LNCaP clone FGC (cell line): Measurements from ENCODE around the gene ACAT2.

ENCODE experiments used
- DNase-seq: peaks from one replicate; pipeline ENCODE4 v3.0.0-alpha.2; 2011; ENCODE audit warnings: low read depth
- H3K4me3 ChIP-seq: 2 replicates; pipeline ENCODE4 v1.5.1; 2011; ENCODE audit warnings: mild to moderate bottlenecking, low read depth, low read length, control low read depth
- CTCF ChIP-seq: IDR thresholded peaks from 2 replicates; pipeline ENCODE4 v1.5.1; 2012; ENCODE audit warnings: mild to moderate bottlenecking; ENCODE audit not compliant: control insufficient read depth, insufficient read depth; ENCODE audit errors: extremely low read depth

The ACAT2 gene

GRCh38 chr6:159753081-159753872 is 8.6 kb upstream of the ACAT2 start:
- no peak for DNase-seq
- no peak for TF ChIP-seq CTCF
- H3K4me3 ChIP-seq: no peak overlapping the region

GRCh38 chr6:159754401-159754800 is 7.4 kb upstream of the ACAT2 start:
- TF ChIP-seq CTCF: no peak
- DNase-seq: no peak
- no peak overlapping the region for H3K4me3 ChIP-seq

- DNase-seq: no peak
- TF ChIP-seq CTCF: no peak
- no peak overlapping the region for H3K4me3 ChIP-seq
Observed at GRCh38 chr6:159754959-159755914, 6.6 kb upstream of the ACAT2 start.

GRCh38 chr6:159756508-159756907 is 5.3 kb upstream of the ACAT2 start:
- no peak for TF ChIP-seq CTCF
- no peak overlapping the region for H3K4me3 ChIP-seq
- no peak for DNase-seq

- no peak for DNase-seq
- no peak overlapping the region for H3K4me3 ChIP-seq
- no peak for TF ChIP-seq CTCF
Observed at GRCh38 chr6:159758031-159759001, 3.5 kb upstream of the ACAT2 start.

GRCh38 chr6:159759645-159760044 is 2.2 kb upstream of the ACAT2 start:
- no peak for DNase-seq
- TF ChIP-seq CTCF: no peak
- no peak overlapping the region for H3K4me3 ChIP-seq
